GM19438 (cell line): ENCODE measurements around the gene LRRC9.
"Not testable (repeated sequence)": the region's sequence is repeated elsewhere in the genome, so short reads cannot be mapped to it uniquely, and the experiment has no call there.

Experiments
- ATAC-seq: cut with Tn5 transposase; IDR thresholded peaks from one replicate; pipeline ENCODE4 v1.9.1; 2021; ENCODE audit warnings: low read depth; ENCODE audit not compliant: unreplicated experiment

The LRRC9 gene

GRCh38 chr14:59952141-59952540, 32.2 kb downstream of the LRRC9 start:
- not testable (repeated sequence) for ATAC-seq

GRCh38 chr14:59957890-59958289, 37.9 kb downstream of the LRRC9 start:
- ATAC-seq, result not testable (repeated sequence)

GRCh38 chr14:59959668-59960067, 39.7 kb downstream of the LRRC9 start:
- ATAC-seq, result no peak

- no peak for ATAC-seq
Observed at GRCh38 chr14:59961518-59962062, 41.6 kb downstream of the LRRC9 start.

GRCh38 chr14:59964251-59965007, 44.5 kb downstream of the LRRC9 start:
- peak; percentile 21 for ATAC-seq

- no peak for ATAC-seq
Observed at GRCh38 chr14:59969319-59969718, 49.4 kb downstream of the LRRC9 start.

GRCh38 chr14:59981564-59981963, 61.6 kb downstream of the LRRC9 start:
- no peak for ATAC-seq

GRCh38 chr14:59983048-59983447, 63.1 kb downstream of the LRRC9 start:
- no peak for ATAC-seq

GRCh38 chr14:59986556-59987059, 66.7 kb downstream of the LRRC9 start:
- no peak for ATAC-seq

- ATAC-seq, result no peak
Observed at GRCh38 chr14:59997449-59997848, 77.5 kb downstream of the LRRC9 start.

- ATAC-seq, result no peak
Observed at GRCh38 chr14:59997966-59998365, 78.0 kb downstream of the LRRC9 start.

- no peak for ATAC-seq
Observed at GRCh38 chr14:59998564-59998963, 78.6 kb downstream of the LRRC9 start.

GRCh38 chr14:60002819-60003492, 83.0 kb downstream of the LRRC9 start:
- ATAC-seq, result no peak

GRCh38 chr14:60003991-60004390, 84.0 kb downstream of the LRRC9 start:
- no peak for ATAC-seq

- no peak for ATAC-seq
Observed at GRCh38 chr14:60008042-60008441, 88.1 kb downstream of the LRRC9 start.

GRCh38 chr14:60010263-60010662, 90.3 kb downstream of the LRRC9 start:
- not testable (repeated sequence) for ATAC-seq

GRCh38 chr14:60014402-60014801, 94.5 kb downstream of the LRRC9 start:
- ATAC-seq, result no peak

GRCh38 chr14:60021619-60022018, 101.7 kb downstream of the LRRC9 start:
- no peak for ATAC-seq

- ATAC-seq, result no peak
Observed at GRCh38 chr14:60025571-60025970, 105.6 kb downstream of the LRRC9 start.

- ATAC-seq, result no peak
Observed at GRCh38 chr14:60035177-60035576, 115.2 kb downstream of the LRRC9 start.

- ATAC-seq, result not testable (repeated sequence)
Observed at GRCh38 chr14:60047976-60048375, 128.0 kb downstream of the LRRC9 start.
